Gastroesophageal sphincter (tissue), 3 donors: ENCODE data around the gene CASTOR1.

Experiments
- CTCF ChIP-seq, 4 experiments: fragments of 200-600 bp in 2 of 4; fragments of 450-650 bp in 2 of 4; sonication (generic) in 1 of 4; IDR thresholded peaks; one replicate each; pipeline ENCODE4 v1.5.1; 2017 to 2019; ENCODE audit warnings: antibody characterized with exemption in 4 of 4, mild to moderate bottlenecking in 2 of 4, moderate library complexity in 2 of 4
- EP300 ChIP-seq: sonication (generic); formaldehyde crosslinking; IDR thresholded peaks from one replicate; pipeline ENCODE4 v1.6.1; 2017; ENCODE audit warnings: antibody characterized with exemption, mild to moderate bottlenecking
- POLR2A ChIP-seq, 2 donors: fragments of 450-650 bp; IDR thresholded peaks; one replicate each; pipeline ENCODE4 v1.6.1; 2017; ENCODE audit warnings: antibody characterized with exemption in 2 of 2, mild to moderate bottlenecking in 2 of 2, moderate library complexity in 1 of 2
- POLR2AphosphoS5 ChIP-seq: sonication (generic); formaldehyde crosslinking; IDR thresholded peaks from one replicate; pipeline ENCODE4 v1.6.1; 2017; ENCODE audit warnings: antibody characterized with exemption

- TF ChIP-seq CTCF (IDR thresholded peaks at IDR 0.05) (no peak), POLR2A (IDR thresholded peaks at IDR 0.05) (no peak), POLR2AphosphoS5 (no peak), EP300 (no peak)
Observed at GRCh38 chr22:30254314-30254713, 35.0 kb downstream of the CASTOR1 start.
